GM19395 (cell line): ENCODE data around the gene MRTFA.
"Not testable (repeated sequence)": the region's sequence is repeated elsewhere in the genome, so short reads cannot be mapped to it uniquely, and the experiment has no call there.

Experiments
- ATAC-seq: cut with Tn5 transposase; IDR thresholded peaks from one replicate; pipeline ENCODE4 v1.9.1; 2021; ENCODE audit warnings: mild to moderate bottlenecking, moderate library complexity; ENCODE audit not compliant: unreplicated experiment

MRTFA gene

GRCh38 chr22:40636380-40637182, at the start of gene MRTFA:
MRTFA (minus strand) TSS chr22:40636719.
- ATAC-seq, result peak; percentile 93

- ATAC-seq, result no peak
Measured at GRCh38 chr22:40685406-40685805, 48.9 kb upstream of the MRTFA start.

GRCh38 chr22:40684728-40685127, 48.2 kb upstream of the MRTFA start:
- ATAC-seq, result no peak

- ATAC-seq, result no peak
Measured at GRCh38 chr22:40681451-40681850, 44.9 kb upstream of the MRTFA start.

- no peak for ATAC-seq
Measured at GRCh38 chr22:40680819-40681183, 44.3 kb upstream of the MRTFA start.

GRCh38 chr22:40679964-40680818, 43.7 kb upstream of the MRTFA start:
- no peak for ATAC-seq

DNA sequence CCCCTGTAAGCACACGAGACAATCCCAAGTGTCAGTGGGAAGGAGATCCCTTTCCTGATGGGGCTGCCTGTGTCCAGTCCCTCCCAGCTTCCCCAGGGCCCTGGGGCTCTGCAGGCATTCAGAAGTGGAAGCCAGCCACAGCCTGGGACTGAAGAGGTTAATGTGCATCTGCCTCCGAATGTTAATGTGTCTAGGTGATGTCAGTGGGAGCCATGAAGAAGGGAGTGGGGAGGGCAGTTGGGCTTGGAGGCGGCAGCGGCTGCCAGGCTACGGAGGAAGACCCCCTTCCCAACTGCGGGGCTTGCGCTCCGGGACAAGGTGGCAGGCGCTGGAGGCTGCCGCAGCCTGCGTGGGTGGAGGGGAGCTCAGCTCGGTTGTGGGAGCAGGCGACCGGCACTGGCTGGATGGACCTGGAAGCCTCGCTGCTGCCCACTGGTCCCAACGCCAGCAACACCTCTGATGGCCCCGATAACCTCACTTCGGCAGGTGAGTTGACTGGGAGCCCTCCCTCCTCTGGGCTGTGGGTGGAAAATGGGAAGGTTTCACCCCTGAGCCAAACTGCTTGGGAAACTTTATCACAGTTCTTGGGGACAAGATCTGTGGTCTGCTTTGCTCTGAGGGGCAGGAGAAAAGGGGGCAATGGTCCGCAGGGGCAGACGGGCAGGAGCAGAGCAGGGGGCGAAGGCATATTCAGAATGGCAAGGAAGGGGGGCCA, 42.9 kb upstream of the MRTFA start, which contains the start of gene MCHR1:
MCHR1 (plus strand) TSS at position 236 of the 715 bp plus-strand sequence; CDS start at position 405, 169 bp downstream.
- ATAC-seq, result no peak

- ATAC-seq, result no peak
Measured at GRCh38 chr22:40678493-40679248, 42.2 kb upstream of the MRTFA start.

- no peak for ATAC-seq
Measured at GRCh38 chr22:40676644-40677043, 40.1 kb upstream of the MRTFA start.

- not testable (repeated sequence) for ATAC-seq
Measured at GRCh38 chr22:40676166-40676565, 39.6 kb upstream of the MRTFA start.

DNA sequence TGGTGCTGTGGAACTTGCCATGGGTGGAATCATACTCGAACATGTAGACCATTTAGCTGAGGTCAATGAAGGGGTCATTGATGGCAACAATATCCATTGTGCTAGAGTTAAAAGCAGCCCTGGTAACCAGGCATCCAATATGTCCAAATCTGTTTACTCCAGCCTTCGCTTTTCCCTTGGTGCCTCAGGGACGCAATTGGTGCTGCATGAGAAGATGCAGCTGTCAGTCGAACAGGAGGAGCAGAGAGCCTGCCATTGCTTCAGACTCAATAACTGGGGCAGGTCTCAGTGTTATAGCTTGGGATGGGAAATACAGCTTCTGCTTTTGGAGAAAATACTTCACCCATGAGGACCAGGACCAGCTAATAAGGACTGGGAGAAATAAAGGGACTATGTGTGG, 37.8 kb upstream of the MRTFA start:
- no peak for ATAC-seq

DNA sequence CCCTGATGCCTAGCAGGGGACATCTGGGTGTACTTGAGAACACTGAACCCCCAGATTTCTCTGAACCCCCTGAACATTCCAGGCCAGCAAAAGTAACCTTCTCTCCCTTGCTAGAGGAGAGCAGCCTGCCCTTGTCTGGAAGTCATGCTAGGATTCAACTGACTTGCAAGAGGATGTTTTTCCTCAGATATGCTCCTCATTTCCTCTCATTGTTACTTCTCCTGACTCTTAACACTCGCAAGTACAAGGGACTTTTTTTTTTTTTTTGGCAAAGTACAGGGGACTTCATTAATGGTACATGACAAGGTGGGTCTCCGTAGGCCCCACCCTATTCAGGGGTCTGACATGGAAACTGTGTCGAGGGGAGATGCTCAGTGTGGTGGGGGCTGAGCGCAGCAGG, 36.5 kb upstream of the MRTFA start:
- no peak for ATAC-seq

DNA sequence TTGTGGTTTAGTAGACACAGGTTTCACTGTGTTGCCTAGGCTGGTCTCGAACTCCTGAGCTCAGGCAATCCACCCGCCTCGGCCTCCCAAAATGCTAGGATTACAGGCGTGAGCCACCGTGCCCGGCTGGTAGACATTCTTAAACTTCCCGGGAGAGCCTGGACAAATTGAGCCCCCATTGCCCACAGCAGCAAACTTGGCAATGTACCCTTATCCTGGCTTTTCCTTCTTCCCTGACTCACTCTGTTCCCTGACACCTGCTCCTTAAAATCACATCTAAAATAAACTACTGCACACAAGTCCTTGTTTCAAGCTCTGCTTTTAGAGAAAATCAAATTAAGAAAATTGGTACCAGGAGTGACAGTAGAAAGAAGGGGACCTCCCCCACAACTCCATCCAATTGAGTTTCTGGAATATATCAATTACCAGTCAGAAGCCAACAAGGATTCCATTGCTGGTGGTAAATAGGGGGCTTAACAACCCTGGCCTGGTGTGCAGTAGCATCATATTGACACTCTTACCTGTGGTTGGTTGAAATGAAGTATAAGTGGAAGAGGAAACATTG, 35.4 kb upstream of the MRTFA start:
- ATAC-seq, result no peak

DNA sequence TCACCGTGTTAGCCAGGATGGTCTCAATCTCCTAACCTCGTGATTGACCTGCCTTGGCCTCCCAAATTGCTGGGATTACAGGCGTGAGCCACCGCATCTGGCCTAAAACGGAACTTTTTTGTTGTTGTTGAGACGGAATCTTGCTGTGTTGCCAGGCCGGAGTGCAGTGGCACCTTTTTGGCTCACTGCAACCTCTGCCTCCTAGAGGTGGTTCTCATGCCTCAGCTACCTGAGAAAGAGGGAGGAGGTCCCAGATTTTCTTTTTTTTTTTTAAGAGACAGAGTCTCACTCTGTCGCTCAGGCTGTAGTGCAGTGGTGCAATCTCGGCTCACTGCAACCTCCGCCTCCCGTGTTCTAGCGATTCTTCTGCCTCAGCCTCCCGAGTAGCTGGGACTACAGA, 34.9 kb upstream of the MRTFA start:
- no peak for ATAC-seq

- ATAC-seq, result no peak
Measured at GRCh38 chr22:40670058-40670457, 33.5 kb upstream of the MRTFA start.

- no peak for ATAC-seq
Measured at GRCh38 chr22:40668611-40669411, 32.3 kb upstream of the MRTFA start.

DNA sequence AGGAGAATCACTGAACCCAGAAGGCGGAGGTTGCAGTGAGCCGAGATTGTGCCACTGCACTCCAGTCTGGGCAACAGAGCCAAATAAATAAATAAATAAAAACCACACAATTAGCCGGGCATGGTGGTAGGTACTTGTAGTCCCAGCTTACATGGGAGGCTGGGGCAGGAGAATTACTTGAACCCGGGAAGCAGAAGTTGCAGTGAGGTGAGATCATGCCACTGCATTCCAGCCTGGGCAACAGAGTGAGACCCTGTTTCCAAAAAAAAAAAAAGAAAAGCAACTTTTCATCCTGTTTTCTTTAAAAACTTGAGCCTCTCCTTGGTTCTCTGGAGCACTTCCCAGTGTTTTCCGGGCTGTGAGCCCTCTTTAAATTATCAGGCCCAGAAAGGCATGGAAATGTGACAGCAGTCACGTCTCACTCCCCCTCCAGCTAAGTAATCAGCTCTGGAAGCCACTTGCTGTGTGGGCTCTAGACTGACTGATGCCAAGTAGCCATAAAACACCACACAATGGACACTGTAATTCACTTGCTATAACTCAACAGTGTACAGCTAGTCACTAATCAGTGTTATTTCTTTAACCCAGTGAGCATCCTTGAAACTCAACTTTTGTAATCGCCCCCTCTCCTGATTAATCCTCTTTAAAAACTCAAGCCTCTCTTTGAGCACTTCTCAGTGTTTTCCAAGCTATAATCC, 29.8 kb upstream of the MRTFA start:
- no peak for ATAC-seq

DNA sequence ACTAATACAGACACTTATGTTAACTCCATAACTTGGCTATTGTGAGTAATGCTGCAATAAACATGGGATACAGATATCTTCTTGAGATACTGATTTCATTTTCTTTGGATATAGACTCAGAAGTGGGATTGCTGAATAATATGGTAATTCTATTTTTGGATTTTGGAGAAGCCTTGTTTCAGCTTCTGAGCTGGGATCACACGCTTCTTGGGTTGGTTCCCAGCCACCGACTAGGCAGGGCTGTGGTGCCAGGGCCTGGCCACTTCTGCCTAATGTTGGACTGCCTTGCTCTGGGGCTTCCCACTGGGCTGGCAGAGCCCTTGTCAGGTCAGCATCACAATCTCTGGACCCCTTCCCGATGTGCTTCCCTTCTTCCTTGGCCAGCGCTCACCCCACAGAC, 28.8 kb upstream of the MRTFA start:
- ATAC-seq, result no peak

GRCh38 chr22:40661671-40662070, 25.2 kb upstream of the MRTFA start:
- no peak for ATAC-seq
